Activated CD4-positive, alpha-beta T cell treated with anti-CD3 and anti-CD28 coated beads, Interleukin-2, Interleukin-6, amounts not matched to agents 100 ng/mL and 50 ng/mL, durations not matched to agents 16 hours and 8 hours (primary cell): ENCODE measurements around the gene VWF.
"Not testable (repeated sequence)": the region's sequence is repeated elsewhere in the genome, so short reads cannot be mapped to it uniquely, and the experiment has no call there.

Experiments
- DNase-seq: peaks from one replicate; pipeline ENCODE4 v3.0.0-alpha.2; 2020

Gene VWF

DNA sequence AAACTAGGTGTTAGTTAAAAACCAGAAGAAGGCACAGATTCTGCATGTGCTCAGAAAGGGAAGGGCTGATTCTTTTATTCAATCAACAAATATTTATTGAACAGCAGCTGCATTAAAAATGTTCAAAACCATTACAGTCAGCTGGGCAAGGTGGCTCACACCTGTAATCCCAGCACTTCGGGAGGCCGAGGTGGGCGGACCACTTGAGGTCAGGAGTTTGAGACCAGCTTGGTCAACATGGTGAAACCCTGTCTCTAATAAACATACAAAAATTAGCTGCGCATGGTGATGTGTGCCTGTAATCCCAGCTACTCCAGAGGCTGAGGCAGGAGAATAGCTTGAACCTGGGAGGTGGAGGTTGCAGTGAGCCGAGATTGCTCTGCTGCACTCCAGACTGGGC is 22.4 kb downstream of the VWF start:
- DNase-seq, result not testable (repeated sequence)

- no peak for DNase-seq
Measured at GRCh38 chr12:6099316-6099715, 25.2 kb downstream of the VWF start.

GRCh38 chr12:6097411-6097810 is 27.1 kb downstream of the VWF start:
- no peak for DNase-seq

DNA sequence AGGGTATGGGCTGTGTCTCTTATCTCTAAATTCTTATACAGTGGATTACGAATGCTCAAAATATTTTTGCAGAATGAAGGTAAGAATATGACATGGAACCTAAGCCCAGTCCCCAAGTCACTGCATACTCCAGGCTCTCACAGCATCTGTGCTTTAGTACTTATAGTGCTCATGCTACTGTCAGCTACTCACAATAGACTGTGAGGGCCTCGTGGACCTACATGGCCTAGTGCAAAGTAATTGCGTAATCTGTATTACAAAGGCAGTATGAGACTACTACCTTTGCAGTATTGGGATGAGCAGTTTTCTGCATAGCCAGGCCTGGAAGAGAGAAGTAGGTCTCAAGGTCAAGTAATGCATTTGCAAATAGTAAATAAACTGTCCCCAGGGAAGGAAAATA is 27.9 kb downstream of the VWF start:
- DNase-seq, result no peak

DNA sequence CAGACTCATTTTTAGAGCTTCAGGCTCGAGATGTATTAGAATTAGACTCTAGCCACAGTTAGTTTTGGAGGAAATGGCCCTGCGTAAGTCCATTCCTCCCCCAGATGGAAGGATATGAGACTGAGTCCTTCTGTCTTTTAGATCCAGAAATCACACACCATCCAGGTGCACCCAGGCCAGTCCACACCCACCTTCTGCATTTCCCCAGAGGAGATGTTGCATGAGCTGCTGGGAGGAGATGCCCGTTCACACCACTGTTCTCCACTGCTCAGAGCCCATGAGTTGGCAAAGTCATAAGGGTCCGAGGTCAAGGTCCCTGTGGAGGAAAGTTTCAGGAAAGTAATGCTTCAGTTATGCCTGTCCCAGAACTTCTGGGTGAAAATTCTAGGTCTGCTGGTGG is 29.2 kb downstream of the VWF start:
- no peak for DNase-seq

DNA sequence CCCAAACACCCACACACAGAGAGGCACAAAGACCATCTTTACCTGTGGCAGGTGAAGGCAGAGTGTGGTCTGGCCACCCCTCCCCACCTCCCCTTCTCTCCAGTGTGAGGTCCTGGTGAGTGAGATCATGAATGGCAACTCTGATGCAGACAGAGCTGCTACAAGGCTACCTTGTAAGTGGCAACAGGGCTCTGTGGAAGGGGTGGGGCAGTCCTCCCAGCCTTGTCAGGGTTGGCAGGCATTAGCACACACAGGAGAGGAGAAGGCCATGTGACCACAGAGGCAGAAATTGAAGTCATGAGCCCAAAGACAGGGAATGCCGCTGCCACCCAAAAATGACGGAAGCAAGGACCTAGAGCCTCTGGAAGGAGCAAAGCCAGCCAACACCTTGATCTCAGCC is 30.7 kb downstream of the VWF start:
- DNase-seq, result no peak

DNA sequence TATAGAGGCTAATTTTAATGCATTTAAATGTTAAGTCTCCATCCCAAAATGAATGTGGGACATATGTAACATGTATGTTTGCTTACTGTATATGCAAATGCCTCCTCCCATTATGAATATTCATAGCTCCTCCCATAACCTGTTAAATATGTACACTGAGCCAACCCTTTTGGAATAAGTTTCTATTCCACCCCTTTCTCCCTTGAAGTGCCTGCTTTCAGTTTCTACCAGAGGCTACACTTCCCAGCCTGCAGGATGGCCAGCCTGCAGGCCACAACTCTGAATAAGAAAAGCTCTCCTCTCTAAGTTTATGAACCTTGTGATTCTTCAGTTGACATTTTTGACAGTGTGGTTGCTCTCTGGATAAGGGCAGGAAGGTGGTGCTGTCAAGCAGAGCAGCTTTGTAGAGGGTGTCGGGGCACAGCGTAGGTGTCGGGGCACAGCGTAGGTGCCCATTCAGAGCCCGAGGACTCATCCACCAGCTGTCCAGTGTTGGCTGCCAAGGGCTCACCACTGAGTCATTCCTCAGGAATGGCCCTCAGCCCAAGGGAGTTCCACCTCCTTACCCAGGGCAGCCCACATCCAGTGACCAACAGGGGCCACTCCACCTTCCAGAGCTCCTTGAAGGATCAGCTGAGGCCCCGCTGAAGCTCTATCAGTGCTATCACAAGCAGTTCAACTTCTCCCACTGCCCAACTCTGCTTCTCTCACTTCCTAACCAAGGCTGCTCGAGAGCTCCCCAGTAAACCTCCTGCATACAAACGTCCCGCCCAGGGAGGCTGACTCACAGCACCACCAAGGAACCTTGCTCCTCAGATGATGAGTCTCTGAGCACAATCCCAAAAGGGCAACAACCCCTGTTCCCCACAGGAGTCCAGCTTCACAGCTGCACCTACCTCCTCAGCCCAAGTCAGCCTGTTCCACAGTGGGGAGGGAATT is 31.4 kb downstream of the VWF start:
- no peak for DNase-seq

- no peak for DNase-seq
Measured at GRCh38 chr12:6091786-6092566, 32.5 kb downstream of the VWF start.

DNA sequence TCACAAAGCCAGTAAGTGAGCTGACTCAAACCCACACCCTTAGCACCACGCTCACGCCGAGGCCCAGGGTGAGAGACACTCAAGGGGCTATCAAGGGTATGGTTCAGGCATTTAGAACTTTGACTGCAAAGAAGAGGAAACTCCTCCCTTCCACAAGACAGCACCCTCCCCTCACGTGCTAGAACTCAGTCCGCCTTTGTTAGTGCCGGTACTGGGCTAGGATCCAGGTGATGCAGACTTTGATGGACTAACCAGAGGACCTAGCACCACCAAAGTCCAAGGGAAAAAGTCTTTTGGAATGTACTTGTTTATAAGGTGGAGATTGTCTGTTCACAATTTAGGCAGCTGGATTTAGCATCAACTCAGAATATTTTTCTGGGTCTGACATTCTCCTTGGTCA is 33.7 kb downstream of the VWF start:
- DNase-seq, result no peak

DNA sequence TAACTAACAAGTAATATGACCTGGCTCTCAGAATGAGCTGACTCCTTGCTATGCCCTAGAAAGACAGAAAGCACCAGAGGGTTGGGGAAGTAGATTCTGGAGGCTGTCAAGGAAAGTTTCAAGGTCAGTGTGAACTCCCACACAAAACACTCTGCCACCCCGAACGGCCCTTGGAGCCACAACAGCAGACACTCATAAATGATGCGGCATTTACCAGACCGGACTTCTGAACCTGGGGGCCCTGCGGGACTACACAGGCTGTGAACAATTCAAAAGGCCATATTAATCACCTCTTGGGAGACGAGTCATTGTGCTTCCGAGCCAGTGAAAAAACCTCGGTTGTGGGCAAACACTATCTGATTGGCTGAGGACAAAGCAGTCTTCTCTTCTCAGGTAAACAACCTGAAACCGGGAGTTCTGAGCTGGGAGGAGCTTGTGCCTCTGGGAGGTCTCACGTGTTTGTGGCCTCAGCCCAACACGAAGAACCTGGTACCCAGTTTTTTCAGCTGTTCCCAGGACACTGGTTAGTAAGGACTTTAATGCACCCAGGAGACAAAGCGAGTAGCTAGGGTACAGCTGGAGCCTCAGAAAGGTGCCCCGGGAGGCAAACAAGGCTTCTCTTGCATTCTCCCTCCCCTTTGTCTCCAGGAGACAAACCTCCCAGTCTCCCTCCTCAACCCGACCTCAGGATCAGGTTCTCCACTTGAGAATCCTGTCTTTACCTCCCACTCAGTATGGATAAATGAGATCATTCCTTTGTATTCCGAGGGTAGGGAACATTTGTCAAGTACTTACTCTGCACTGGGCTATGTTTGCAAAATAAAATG is 35.3 kb downstream of the VWF start:
- no peak for DNase-seq

GRCh38 chr12:6086316-6086715 is 38.2 kb downstream of the VWF start:
- DNase-seq, result no peak

DNA sequence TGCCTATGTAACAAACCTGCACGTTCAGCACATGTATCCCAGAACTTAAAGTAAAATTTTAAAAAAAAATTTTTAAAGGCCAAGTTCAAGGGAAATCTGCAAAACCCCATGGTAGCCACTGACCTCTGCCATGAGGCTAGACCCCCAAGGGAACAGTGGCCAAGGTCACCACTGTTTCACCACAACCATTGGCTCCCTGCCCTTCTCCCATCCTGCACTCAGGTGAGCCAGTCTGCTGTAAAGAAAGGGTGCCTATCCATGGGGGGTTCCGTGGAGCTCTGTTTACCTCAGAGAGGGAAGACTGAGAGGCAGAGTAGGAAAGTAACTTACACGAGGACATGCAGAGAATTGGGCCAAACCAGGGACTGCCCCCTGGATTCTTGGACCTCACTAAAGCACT is 38.6 kb downstream of the VWF start:
- no peak for DNase-seq

- no peak for DNase-seq
Measured at GRCh38 chr12:6084969-6085450, 39.5 kb downstream of the VWF start.

GRCh38 chr12:6084261-6084968 is 40.1 kb downstream of the VWF start:
- DNase-seq, result no peak

GRCh38 chr12:6083601-6084000 is 40.9 kb downstream of the VWF start:
- DNase-seq, result no peak

GRCh38 chr12:6082613-6083012 is 41.9 kb downstream of the VWF start:
- DNase-seq, result no peak

- no peak for DNase-seq
Measured at GRCh38 chr12:6080149-6081045, 44.1 kb downstream of the VWF start.

GRCh38 chr12:6078398-6079096 is 45.9 kb downstream of the VWF start:
- DNase-seq, result no peak

GRCh38 chr12:6077692-6078083 is 46.8 kb downstream of the VWF start:
- DNase-seq, result no peak
